LNCAP (cell line): ENCODE results near the gene GNPDA1.

Experiments used
- CTCF ChIP-seq: fragments of 450-650 bp; IDR thresholded peaks from 2 replicates; pipeline ENCODE4 v1.5.1; 2017; ENCODE audit warnings: mild to moderate bottlenecking

The GNPDA1 gene

GRCh38 chr5:141960018-141960417, 52.8 kb downstream of the GNPDA1 start:
- peak; percentile 43 for TF ChIP-seq CTCF

GRCh38 chr5:141958546-141959172, 54.2 kb downstream of the GNPDA1 start:
- TF ChIP-seq CTCF = no peak

- no peak for TF ChIP-seq CTCF
These were observed 54.7 kb downstream of the GNPDA1 start, which contains the start of gene PCDH12 for GRCh38 chr5:141958113-141958512. TSS of gene PCDH12 (minus strand) at chr5:141958202. CDS start at chr5:141957851, 351 bp downstream.

- no peak for TF ChIP-seq CTCF
These were observed 55.3 kb downstream of the GNPDA1 start for GRCh38 chr5:141957367-141957996.

- no peak for TF ChIP-seq CTCF
These were observed 58.6 kb downstream of the GNPDA1 start for GRCh38 chr5:141954194-141954593.

- no peak for TF ChIP-seq CTCF
These were observed 60.8 kb downstream of the GNPDA1 start for GRCh38 chr5:141952020-141952419.

- peak; percentile 29; the same call in 1 of the 2 replicates for TF ChIP-seq CTCF
These were observed 61.5 kb downstream of the GNPDA1 start for GRCh38 chr5:141951332-141951781.
